ENCODE results near the gene HDDC3.
"Not testable (repeated sequence)": the region's sequence is repeated elsewhere in the genome, so short reads cannot be mapped to it uniquely, and the experiment has no call there.

The HDDC3 gene

GRCh38 chr15:90929246-90930019, 2.9 kb downstream of the HDDC3 start:
- no peak for DNase-seq

- DNase-seq, result not testable (repeated sequence)
Measured at GRCh38 chr15:90928106-90928505, 4.2 kb downstream of the HDDC3 start.

- DNase-seq, result not testable (repeated sequence)
Measured at GRCh38 chr15:90926766-90927165, 5.6 kb downstream of the HDDC3 start.

- DNase-seq, result no peak
Measured at GRCh38 chr15:90924375-90924774, 8.0 kb downstream of the HDDC3 start.

- not testable (repeated sequence) for DNase-seq
Measured at GRCh38 chr15:90922712-90923322, 9.5 kb downstream of the HDDC3 start.

GRCh38 chr15:90921887-90922286, 10.5 kb downstream of the HDDC3 start:
- DNase-seq, result no peak

GRCh38 chr15:90918835-90919234, 13.5 kb downstream of the HDDC3 start:
- no peak for DNase-seq

GRCh38 chr15:90918034-90918788, 14.1 kb downstream of the HDDC3 start:
- DNase-seq, result no peak

GRCh38 chr15:90917569-90917968, 14.8 kb downstream of the HDDC3 start:
- no peak for DNase-seq

GRCh38 chr15:90916461-90916860, 15.9 kb downstream of the HDDC3 start:
- DNase-seq, result no peak

- DNase-seq, result no peak
Measured at GRCh38 chr15:90915808-90916440, 16.4 kb downstream of the HDDC3 start.

GRCh38 chr15:90915216-90915807, 17.0 kb downstream of the HDDC3 start:
- no peak for DNase-seq

- DNase-seq, result no peak
Measured at GRCh38 chr15:90914305-90915080, 17.9 kb downstream of the HDDC3 start.

- no peak for DNase-seq
Measured at GRCh38 chr15:90913398-90913944, 18.9 kb downstream of the HDDC3 start.

- no peak for DNase-seq
Measured at GRCh38 chr15:90912770-90913075, 19.6 kb downstream of the HDDC3 start.

- DNase-seq, result no peak
Measured at GRCh38 chr15:90911906-90912769, 20.2 kb downstream of the HDDC3 start.

- DNase-seq, result no peak
Measured at GRCh38 chr15:90911302-90911623, 21.1 kb downstream of the HDDC3 start.

- no peak for DNase-seq
Measured at GRCh38 chr15:90910441-90911301, 21.7 kb downstream of the HDDC3 start.

GRCh38 chr15:90909976-90910375, 22.4 kb downstream of the HDDC3 start:
- no peak for DNase-seq

GRCh38 chr15:90909449-90909848, 22.9 kb downstream of the HDDC3 start:
- DNase-seq, result not testable (repeated sequence)

Measured in NCI-H187 (cell line).